IPS-18c (cell line): ENCODE results near the gene GPR146.

Experiments used
- H3K4me3 ChIP-seq: 2 replicates; pipeline ENCODE4 v1.7.0; 2013; ENCODE audit warnings: low read depth, mild to moderate bottlenecking, low read length, moderate library complexity; ENCODE audit not compliant: insufficient read depth
- H3K9me3 ChIP-seq: one replicate; pipeline ENCODE4 v1.6.1; 2013; ENCODE audit warnings: mild to moderate bottlenecking, low read length, moderate library complexity; ENCODE audit not compliant: control insufficient read depth, insufficient read depth

GPR146 gene

GRCh38 chr7:1008733-1009363 is 35.5 kb upstream of the GPR146 start:
- H3K9me3 ChIP-seq = no peaks in the 10 kb centered on the region
- H3K4me3 ChIP-seq = no peak overlapping the region

GRCh38 chr7:1009747-1010146 is 34.6 kb upstream of the GPR146 start:
- Histone ChIP-seq H3K4me3 (no peak overlapping the region), H3K9me3 (no peaks in the 10 kb centered on the region)

GRCh38 chr7:1010226-1010625 is 34.1 kb upstream of the GPR146 start:
- H3K4me3 ChIP-seq = no peak overlapping the region
- no peaks in the 10 kb centered on the region for H3K9me3 ChIP-seq

GRCh38 chr7:1011297-1012003 is 32.9 kb upstream of the GPR146 start:
- H3K4me3 ChIP-seq = no peak overlapping the region
- no peaks in the 10 kb centered on the region for H3K9me3 ChIP-seq

- no peak overlapping the region for H3K4me3 ChIP-seq
Measured at GRCh38 chr7:1012004-1012715, 32.2 kb upstream of the GPR146 start.

GRCh38 chr7:1012716-1013095 is 31.6 kb upstream of the GPR146 start:
- peaks cover 2% of the 10 kb centered on the region for H3K9me3 ChIP-seq
- H3K4me3 ChIP-seq = no peak overlapping the region

More at GRCh38 chr7:1012004-1012715, 32.2 kb upstream of the GPR146 start:
- peaks cover 2% of the 10 kb centered on the region for H3K9me3 ChIP-seq

GRCh38 chr7:1013581-1013980 is 30.8 kb upstream of the GPR146 start:
- H3K4me3 ChIP-seq = no peak overlapping the region
- H3K9me3 ChIP-seq = peaks cover 2% of the 10 kb centered on the region

GRCh38 chr7:1014681-1015080 is 29.7 kb upstream of the GPR146 start:
- H3K4me3 ChIP-seq = no peak overlapping the region
- peaks cover 2% of the 10 kb centered on the region for H3K9me3 ChIP-seq

- peaks cover 2% of the 10 kb centered on the region for H3K9me3 ChIP-seq
- no peak overlapping the region for H3K4me3 ChIP-seq
Measured at GRCh38 chr7:1015196-1016121, 28.9 kb upstream of the GPR146 start.

- no peak overlapping the region for H3K4me3 ChIP-seq
Measured at GRCh38 chr7:1016577-1017531, 27.5 kb upstream of the GPR146 start.

GRCh38 chr7:1017586-1018333 is 26.6 kb upstream of the GPR146 start:
- H3K4me3 ChIP-seq = no peak overlapping the region
- peaks cover 2% of the 10 kb centered on the region for H3K9me3 ChIP-seq

More at GRCh38 chr7:1016577-1017531, 27.5 kb upstream of the GPR146 start:
- peaks cover 2% of the 10 kb centered on the region for H3K9me3 ChIP-seq

GRCh38 chr7:1018334-1018695 is 26.0 kb upstream of the GPR146 start:
- Histone ChIP-seq H3K4me3 (no peak overlapping the region), H3K9me3 (peaks cover 2% of the 10 kb centered on the region)

GRCh38 chr7:1019255-1019785 is 25.0 kb upstream of the GPR146 start:
- Histone ChIP-seq H3K4me3 (no peak overlapping the region), H3K9me3 (peaks cover 2% of the 10 kb centered on the region)

- Histone ChIP-seq H3K9me3 (peaks cover 2% of the 10 kb centered on the region), H3K4me3 (no peak overlapping the region)
Measured at GRCh38 chr7:1019789-1020610, 24.3 kb upstream of the GPR146 start.

- H3K9me3 ChIP-seq = peaks cover 2% of the 10 kb centered on the region
Measured at GRCh38 chr7:1020849-1021251, 23.5 kb upstream of the GPR146 start.

More at GRCh38 chr7:1020849-1021251, 23.5 kb upstream of the GPR146 start:
- no peak overlapping the region for H3K4me3 ChIP-seq
